HTR-8/SVneo (cell line): ENCODE data around the gene SIM2.
"Not testable (repeated sequence)": the region's sequence is repeated elsewhere in the genome, so short reads cannot be mapped to it uniquely, and the experiment has no call there.

ENCODE experiments used
- DNase-seq: peaks from one replicate; pipeline ENCODE4 v3.0.0; 2011; ENCODE audit warnings: low spot score, mixed read lengths; ENCODE audit not compliant: insufficient read length
- FAIRE-seq: peaks from 2 replicates; lab custom pipeline; 2011; peaks lifted over from hg19 to GRCh38; lab: Jason Lieb, UNC

SIM2 gene

GRCh38 chr21:36698981-36699545 is at the start of gene SIM2:
Gene SIM2 (plus strand): TSS chr21:36699115. CDS start chr21:36699747, 632 bp downstream.
- peak; percentile 72 for DNase-seq
- FAIRE-seq = peak; percentile 36

- no peak for DNase-seq
- FAIRE-seq = no peak
Measured at GRCh38 chr21:36654324-36654723, 44.6 kb upstream of the SIM2 start.

DNA sequence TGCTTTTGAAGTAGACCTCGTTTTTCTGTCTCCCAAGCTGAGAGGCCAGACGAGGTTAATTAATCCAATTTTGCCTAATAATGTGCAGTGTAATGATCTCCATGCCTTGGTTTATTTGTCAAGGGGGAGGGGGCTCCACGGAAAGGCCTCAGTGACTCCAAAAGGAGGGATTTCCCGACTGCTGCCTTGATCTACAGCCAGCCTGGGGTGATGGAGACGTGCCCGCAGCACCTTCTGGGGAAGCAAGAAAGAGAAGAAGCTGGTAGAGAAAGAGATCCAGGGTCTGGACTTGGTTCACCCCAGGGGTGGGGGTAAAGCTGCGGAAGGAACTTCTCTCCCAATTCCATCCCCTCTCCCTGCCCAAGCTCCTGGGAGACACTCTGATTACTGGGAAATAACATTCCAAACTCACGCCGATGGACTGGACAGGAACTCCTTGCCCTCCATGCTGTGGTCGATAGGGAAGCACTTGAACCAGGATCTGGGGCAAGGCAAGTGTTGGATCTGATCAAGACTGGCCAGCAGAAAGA is 44.1 kb upstream of the SIM2 start:
- no peak for DNase-seq
- no peak for FAIRE-seq

GRCh38 chr21:36656138-36656537 is 42.8 kb upstream of the SIM2 start:
- FAIRE-seq = no peak
- no peak for DNase-seq

GRCh38 chr21:36657290-36657689 is 41.6 kb upstream of the SIM2 start:
- not testable (repeated sequence) for FAIRE-seq, DNase-seq

DNA sequence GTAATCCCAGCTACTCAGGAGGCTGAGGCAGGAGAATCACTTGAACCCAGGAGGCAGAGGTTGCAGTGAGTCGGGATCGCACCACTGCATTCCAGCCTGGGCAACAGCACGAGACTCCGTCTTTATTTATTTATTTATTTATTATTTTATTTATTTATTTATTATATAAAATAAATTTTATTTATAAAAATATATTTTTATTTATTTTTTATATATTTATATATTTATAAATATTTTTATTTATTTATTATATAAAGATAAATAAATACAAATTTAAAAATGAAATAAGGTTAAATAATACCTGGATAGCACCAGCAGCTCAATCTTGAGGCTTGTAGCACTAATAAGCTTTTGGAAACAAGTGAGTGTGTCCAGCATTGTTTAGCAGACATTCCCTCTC is 40.9 kb upstream of the SIM2 start:
- FAIRE-seq = no peak
- no peak for DNase-seq

DNA sequence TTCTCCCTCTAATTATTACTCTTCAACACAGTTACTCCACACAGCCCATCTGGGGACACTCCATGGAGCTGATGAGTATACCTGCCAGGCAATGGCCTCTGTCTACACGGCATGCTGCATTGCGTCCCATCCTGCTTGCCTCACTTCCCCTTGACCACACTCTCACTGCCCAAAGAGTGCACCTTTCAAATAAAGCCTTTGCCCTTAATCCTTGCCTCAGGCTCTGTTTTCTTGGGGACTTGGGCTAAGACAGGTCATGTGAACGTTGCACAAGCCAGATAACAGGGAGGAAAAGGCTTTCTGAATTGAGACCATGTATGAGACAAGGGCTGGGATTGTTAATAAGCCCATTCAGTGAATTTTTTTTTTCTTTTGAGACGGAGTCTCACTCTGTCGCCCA is 40.0 kb upstream of the SIM2 start:
- no peak for DNase-seq
- no peak for FAIRE-seq

DNA sequence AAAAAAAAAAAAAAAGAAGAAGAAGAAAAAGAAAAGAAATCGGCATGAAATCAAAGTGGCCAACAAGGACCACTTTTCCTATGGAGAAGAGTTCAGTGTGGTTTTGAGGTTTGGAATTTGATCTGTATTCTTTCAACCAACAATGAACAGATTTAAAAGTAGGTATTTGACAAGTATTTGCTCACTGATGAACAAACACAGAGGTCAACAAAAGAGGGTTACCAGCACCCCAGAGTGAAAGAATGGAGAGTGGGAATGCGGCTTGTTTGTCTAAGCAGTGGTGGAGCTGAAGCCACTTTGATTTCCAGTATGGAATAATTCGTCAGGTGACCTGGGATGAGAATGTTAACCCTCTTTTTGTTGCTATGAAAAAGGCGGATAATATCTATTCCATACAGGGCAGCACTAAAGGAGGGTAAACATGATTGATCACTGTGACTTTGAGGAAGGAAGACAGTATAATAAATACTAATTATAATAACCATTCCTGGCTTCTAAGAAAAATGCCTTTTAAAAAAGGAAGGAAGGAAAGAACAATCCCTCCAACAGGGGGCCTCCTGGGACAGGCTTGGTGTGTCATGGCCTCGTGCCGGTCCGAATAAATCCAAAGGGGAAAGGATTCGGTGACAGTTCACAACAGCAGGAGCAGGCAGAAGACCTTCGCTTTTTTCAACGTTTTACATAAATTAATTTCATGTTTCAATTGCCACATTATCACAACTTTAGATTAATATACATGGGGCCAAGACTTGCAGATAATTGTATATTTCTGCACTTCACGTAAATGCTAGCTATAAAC is 37.2 kb upstream of the SIM2 start:
- DNase-seq = peak; percentile 40
- FAIRE-seq = no peak

DNA sequence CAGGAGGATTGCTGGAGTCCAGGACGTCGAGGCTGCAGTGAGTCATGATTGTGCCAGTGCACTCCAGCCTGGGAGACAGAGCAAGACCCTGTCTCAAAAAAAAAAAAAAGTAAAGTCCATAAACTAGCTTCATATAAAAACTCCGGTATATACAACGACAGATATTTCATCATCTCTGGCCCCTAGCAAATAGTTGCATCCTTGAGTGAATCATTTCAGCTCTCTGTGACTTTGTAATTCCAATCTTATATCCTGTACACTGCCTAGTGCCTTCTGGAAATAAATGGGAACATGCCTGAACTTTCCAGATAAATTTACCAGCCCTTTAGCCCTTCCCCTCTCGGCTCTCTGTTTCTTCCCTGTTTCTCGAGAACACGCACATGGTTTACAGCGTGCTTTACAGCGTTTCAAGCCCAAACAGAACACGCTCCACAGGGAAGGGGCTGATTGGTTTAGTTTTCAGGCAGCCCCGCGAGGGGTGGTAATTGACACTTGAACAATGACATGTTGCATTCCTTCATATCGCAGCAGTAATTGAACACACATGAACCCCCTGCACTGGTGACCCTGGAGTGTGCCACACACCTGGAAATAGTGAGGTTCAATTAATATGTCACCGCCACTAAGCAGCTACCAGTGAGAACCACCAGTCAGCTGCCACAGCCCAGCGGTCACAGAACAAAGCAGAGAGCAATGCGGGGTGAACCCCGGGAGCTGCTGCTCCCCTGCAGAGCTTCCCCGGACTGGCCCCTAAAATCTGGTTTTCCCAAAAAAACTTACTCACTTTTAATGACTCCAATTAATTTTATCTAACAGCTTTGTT is 35.7 kb upstream of the SIM2 start:
- peak; percentile 51 for FAIRE-seq
- no peak for DNase-seq

- no peak for DNase-seq
- no peak for FAIRE-seq
Measured at GRCh38 chr21:36664662-36664990, 34.3 kb upstream of the SIM2 start.

DNA sequence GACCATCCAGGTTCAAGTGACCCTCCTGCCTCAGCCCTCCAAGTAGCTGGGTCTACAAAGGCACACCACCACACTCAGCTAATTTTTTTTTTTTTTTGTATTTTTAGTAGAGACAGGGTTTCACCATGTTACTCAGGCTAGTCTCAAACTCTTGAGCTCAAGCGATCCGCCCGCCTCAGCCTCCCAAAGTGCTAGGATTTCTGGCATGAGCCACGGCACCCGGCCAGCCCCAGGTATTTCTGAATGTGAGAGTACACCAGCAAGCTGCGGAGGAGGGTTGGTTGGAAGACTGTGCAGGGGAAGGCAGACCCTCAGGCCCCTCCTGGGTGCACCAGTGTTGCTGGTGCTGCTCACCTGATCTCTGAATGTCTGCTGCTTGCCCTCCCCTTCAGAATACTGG is 33.1 kb upstream of the SIM2 start:
- FAIRE-seq (no peak), DNase-seq (no peak)

GRCh38 chr21:36668713-36669112 is 30.2 kb upstream of the SIM2 start:
- DNase-seq (no peak), FAIRE-seq (no peak)

DNA sequence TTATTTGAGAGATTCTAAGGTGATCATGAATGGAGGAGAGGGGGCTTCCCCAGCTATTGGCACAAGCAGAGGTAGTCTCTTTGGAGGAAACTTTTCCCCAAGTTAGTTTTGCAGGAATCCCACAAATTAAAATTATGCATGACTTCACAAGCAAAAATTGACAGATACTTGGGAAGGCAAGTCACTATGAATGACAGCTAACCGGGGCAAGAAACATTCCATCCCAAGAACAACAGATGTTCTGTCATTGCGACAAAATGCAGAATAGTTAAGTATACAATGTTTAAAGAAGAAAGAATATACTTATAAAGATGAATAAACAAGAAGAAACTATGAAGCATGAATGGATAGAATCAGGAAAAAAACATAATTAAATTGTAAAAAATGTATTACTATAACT is 27.1 kb upstream of the SIM2 start:
- DNase-seq (no peak), FAIRE-seq (no peak)

DNA sequence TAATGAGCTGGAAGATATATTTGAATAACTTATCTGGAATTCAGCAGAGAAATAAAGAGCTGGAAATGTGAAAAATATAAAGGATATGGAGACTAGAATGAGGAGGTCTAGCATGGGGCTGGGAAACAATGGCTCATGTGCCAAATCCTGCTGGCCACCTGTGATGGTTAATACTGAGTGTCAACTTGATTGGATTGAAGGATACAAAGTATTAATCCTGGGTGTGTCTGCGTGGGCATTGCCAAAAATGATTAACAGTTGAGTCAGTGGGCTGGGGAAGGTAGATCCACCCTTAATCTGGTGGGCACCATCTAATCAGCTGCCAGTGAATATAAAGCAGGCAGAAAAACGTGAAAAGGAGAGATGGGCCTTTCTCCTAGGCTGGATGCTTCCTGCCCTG is 26.6 kb upstream of the SIM2 start:
- not testable (repeated sequence) for DNase-seq, FAIRE-seq

- FAIRE-seq = no peak
- no peak for DNase-seq
Measured at GRCh38 chr21:36672737-36673136, 26.2 kb upstream of the SIM2 start.

DNA sequence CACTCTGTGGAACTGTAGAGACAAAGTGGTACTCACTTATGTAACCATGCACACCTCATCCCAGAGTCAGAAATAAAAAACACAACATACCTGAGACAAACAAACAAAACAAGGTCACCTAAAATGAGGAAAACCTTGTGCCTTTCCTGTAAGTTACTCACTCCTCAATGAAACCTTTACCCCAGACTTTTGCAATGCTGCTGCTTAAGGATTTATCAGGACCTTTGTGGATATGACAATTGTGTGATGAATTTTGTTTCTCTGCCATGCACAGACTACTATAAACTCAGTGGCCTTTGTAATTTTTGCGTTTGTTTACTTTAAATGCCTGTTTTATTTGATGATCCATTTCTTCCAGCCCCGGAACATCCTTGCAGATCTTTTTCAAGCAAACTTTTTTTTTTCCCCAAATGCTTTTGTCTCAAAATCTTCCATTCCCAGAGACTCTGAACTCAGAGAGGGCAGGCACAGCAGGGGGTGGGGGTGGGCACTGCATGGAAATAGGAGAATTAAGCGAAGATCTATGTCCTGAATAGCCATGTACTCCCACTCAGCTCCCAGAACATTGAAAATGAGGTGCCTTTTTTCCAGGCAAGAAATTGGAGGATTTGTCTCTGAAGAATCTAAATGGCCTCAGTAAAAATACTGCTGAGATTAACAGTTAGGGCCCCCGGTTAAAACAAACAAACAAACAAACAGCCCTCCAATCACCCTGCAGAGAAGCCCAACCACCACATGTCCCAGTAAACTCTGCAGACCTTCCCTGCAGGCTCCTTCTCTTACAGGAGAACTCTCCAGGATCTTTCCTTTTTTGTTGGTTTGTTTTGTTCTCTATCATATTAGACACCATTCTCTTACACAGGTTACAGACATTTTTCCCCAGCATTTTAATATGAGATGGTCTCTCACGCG is 22.6 kb upstream of the SIM2 start:
- FAIRE-seq = no peak
- no peak for DNase-seq

DNA sequence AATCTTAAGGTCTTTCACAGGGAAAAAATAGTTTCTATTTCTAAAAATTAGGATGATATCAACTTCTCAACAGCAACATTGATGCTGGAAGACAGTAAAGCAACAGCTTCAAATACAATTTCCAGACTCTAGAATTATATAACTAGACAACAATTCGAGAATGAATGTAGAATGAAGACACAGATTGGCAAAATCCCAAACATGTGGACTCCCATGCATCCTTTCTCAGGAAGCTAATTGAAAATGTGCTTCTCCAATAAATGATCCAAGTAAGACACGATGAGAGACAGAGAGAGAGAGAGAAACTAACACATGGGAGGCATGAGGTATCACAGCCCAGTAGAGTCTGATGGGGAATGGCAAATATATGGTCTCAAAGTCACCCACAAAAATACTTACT is 21.5 kb upstream of the SIM2 start:
- FAIRE-seq (no peak), DNase-seq (no peak)

GRCh38 chr21:36678538-36678937 is 20.4 kb upstream of the SIM2 start:
- FAIRE-seq (no peak), DNase-seq (no peak)

- DNase-seq (no peak), FAIRE-seq (no peak)
Measured at GRCh38 chr21:36681117-36681631, 17.7 kb upstream of the SIM2 start.
